GM19463 (cell line): ENCODE results near the gene MRTFA.
"Not testable (repeated sequence)": the region's sequence is repeated elsewhere in the genome, so short reads cannot be mapped to it uniquely, and the experiment has no call there.

ENCODE experiments used
- ATAC-seq: cut with Tn5 transposase; IDR thresholded peaks from one replicate; pipeline ENCODE4 v1.9.1; 2021; ENCODE audit warnings: mild to moderate bottlenecking, moderate library complexity; ENCODE audit not compliant: unreplicated experiment

The MRTFA gene

GRCh38 chr22:40598712-40599111 is 37.8 kb downstream of the MRTFA start:
- ATAC-seq, result not testable (repeated sequence)

GRCh38 chr22:40597526-40598430 is 38.7 kb downstream of the MRTFA start:
- no peak for ATAC-seq

GRCh38 chr22:40595497-40596234 is 40.9 kb downstream of the MRTFA start:
- ATAC-seq, result no peak

- no peak for ATAC-seq
Observed at GRCh38 chr22:40594924-40595323, 41.6 kb downstream of the MRTFA start.

- ATAC-seq, result no peak
Observed at GRCh38 chr22:40594346-40594745, 42.2 kb downstream of the MRTFA start.

- peak; percentile 58 for ATAC-seq
Observed at GRCh38 chr22:40593460-40594273, 42.9 kb downstream of the MRTFA start.

- peak; percentile 45 for ATAC-seq
Observed at GRCh38 chr22:40592352-40593113, 44.0 kb downstream of the MRTFA start.

GRCh38 chr22:40588726-40589125 is 47.8 kb downstream of the MRTFA start:
- no peak for ATAC-seq

- ATAC-seq, result no peak
Observed at GRCh38 chr22:40586781-40587180, 49.7 kb downstream of the MRTFA start.

GRCh38 chr22:40585310-40585751 is 51.2 kb downstream of the MRTFA start:
- no peak for ATAC-seq

- ATAC-seq, result not testable (repeated sequence)
Observed at GRCh38 chr22:40584766-40585165, 51.8 kb downstream of the MRTFA start.

- ATAC-seq, result no peak
Observed at GRCh38 chr22:40583053-40583741, 53.3 kb downstream of the MRTFA start.

- ATAC-seq, result no peak
Observed at GRCh38 chr22:40582063-40582462, 54.5 kb downstream of the MRTFA start.

- ATAC-seq, result no peak
Observed at GRCh38 chr22:40580631-40581030, 55.9 kb downstream of the MRTFA start.

GRCh38 chr22:40578171-40578570 is 58.3 kb downstream of the MRTFA start:
- ATAC-seq, result no peak

- no peak for ATAC-seq
Observed at GRCh38 chr22:40572976-40573375, 63.5 kb downstream of the MRTFA start.

- ATAC-seq, result no peak
Observed at GRCh38 chr22:40571887-40572286, 64.6 kb downstream of the MRTFA start.

- no peak for ATAC-seq
Observed at GRCh38 chr22:40567626-40568328, 68.7 kb downstream of the MRTFA start.

GRCh38 chr22:40567106-40567505 is 69.4 kb downstream of the MRTFA start:
- no peak for ATAC-seq
